ENCODE measurements around the gene TMEM266.
A peak's percentile ranks its signal among the peaks of the same experiment; 100 is the strongest.

TMEM266 gene

GRCh38 chr15:76234337-76234889 lies 174.6 kb downstream of the TMEM266 start:
- no peak for TF ChIP-seq CTCF (IDR thresholded peaks at IDR 0.05; ENCODE audit: insufficient read depth, low read length, poor library complexity, severe bottlenecking)

DNA sequence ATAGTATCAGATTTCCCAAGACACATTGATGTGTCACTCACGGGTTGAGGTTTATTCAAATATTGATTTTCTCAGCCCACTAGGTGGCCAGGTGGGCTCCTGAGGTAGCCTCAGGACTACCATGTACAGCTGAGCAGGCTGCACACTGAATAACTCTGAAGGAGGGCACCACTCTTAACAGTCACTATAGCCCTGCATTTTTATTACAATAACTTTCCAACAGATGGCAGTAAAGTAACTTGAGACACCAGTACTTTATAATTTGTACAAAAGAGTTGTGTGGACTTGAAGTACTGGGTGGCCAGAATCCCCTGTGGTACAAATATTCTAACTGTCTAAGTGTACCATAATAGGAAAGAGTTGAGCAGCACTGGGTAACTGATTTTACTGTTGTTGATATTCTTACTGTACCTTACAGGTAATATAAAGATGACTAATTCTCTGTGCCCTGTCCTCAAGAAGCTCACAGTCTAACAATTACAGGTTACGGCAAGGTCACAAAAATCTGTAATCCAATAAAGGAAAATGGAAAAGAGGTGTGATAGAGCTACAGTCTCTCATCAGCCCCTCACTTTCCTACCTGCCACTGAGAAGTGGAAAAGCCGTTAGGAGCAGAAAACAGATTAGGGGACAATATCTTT lies 175.5 kb downstream of the TMEM266 start:
- Histone ChIP-seq H3K36me3 (ENCODE audit: control insufficient read depth, insufficient read depth, low read length) (no peaks in the 10 kb centered on the region; the same call in 1 of the 2 replicates), H3K27me3 (replicated peaks; ENCODE audit: control insufficient read depth, insufficient read depth, low read length) (no peaks in the 10 kb centered on the region), H3K4me3 (replicated peaks; ENCODE audit: low read depth, low read length) (no peak overlapping the region)
- peak; percentile 36 for TF ChIP-seq CTCF (IDR thresholded peaks at IDR 0.05; ENCODE audit: insufficient read depth, low read length, poor library complexity, severe bottlenecking)
- DNase-seq (ENCODE audit: extremely low read depth, insufficient read length), result no peak

More at GRCh38 chr15:76234337-76234889, 174.6 kb downstream of the TMEM266 start:
- Histone ChIP-seq H3K4me3 (replicated peaks; ENCODE audit: low read depth, low read length) (no peak overlapping the region), H3K27me3 (replicated peaks; ENCODE audit: control insufficient read depth, insufficient read depth, low read length) (no peaks in the 10 kb centered on the region), H3K36me3 (ENCODE audit: control insufficient read depth, insufficient read depth, low read length) (no peaks in the 10 kb centered on the region; the same call in 1 of the 2 replicates)
- no peak for DNase-seq (ENCODE audit: extremely low read depth, insufficient read length)

DNA sequence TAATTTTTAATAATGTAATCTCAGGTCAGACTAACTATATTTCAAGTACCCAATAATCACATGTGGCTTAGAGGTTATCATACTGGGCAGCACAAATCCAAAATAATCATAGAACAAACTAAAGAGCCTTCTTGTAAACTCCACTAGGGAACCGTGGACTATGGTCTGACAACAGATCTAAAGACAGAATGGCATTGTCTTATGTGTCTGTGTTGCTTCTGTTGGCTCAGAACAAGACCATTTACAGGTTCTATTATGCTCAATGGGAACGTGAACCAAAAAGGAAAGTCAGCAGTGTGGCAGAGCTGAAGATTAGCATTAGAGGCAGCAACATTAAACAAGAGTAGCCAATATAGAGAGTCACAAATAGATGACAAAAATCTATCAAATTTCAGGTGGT lies 176.6 kb downstream of the TMEM266 start:
- DNase-seq (ENCODE audit: extremely low read depth, insufficient read length), result no peak
- Histone ChIP-seq H3K27me3 (replicated peaks; ENCODE audit: control insufficient read depth, insufficient read depth, low read length) (no peaks in the 10 kb centered on the region), H3K4me3 (replicated peaks; ENCODE audit: low read depth, low read length) (no peak overlapping the region), H3K36me3 (ENCODE audit: control insufficient read depth, insufficient read depth, low read length) (no peaks in the 10 kb centered on the region; the same call in 1 of the 2 replicates)
- TF ChIP-seq CTCF (IDR thresholded peaks at IDR 0.05; ENCODE audit: insufficient read depth, low read length, poor library complexity, severe bottlenecking), result no peak

- DNase-seq (ENCODE audit: extremely low read depth, insufficient read length), result no peak
- Histone ChIP-seq H3K27me3 (replicated peaks; ENCODE audit: control insufficient read depth, insufficient read depth, low read length) (no peaks in the 10 kb centered on the region), H3K4me3 (replicated peaks; ENCODE audit: low read depth, low read length) (no peak overlapping the region), H3K36me3 (ENCODE audit: control insufficient read depth, insufficient read depth, low read length) (no peaks in the 10 kb centered on the region; the same call in none of the 2 replicates)
- TF ChIP-seq CTCF (IDR thresholded peaks at IDR 0.05; ENCODE audit: insufficient read depth, low read length, poor library complexity, severe bottlenecking), result no peak
Measured at GRCh38 chr15:76239786-76240185, 180.0 kb downstream of the TMEM266 start.

- TF ChIP-seq CTCF (IDR thresholded peaks at IDR 0.05; ENCODE audit: insufficient read depth, low read length, poor library complexity, severe bottlenecking), result no peak
- Histone ChIP-seq H3K27me3 (replicated peaks; ENCODE audit: control insufficient read depth, insufficient read depth, low read length) (no peaks in the 10 kb centered on the region), H3K36me3 (ENCODE audit: control insufficient read depth, insufficient read depth, low read length) (no peaks in the 10 kb centered on the region; the same call in none of the 2 replicates), H3K4me3 (replicated peaks; ENCODE audit: low read depth, low read length) (no peak overlapping the region)
- no peak for DNase-seq (ENCODE audit: extremely low read depth, insufficient read length)
Measured at GRCh38 chr15:76245072-76245610, 185.4 kb downstream of the TMEM266 start.
